KBM-7 (cell line): ENCODE results near the gene ADGRF5.
"Not testable (repeated sequence)": the region's sequence is repeated elsewhere in the genome, so short reads cannot be mapped to it uniquely, and the experiment has no call there.

ENCODE experiments used
- DNase-seq: peaks from one replicate; pipeline ENCODE4 v3.0.0-alpha.2; 2015
- in situ Hi-C: fragments of 300-500 bp; cut with MboI; formaldehyde crosslinking; loops from 2 replicates; pipeline ENCODE4 v1.14.3; 2020; ENCODE audit warnings: low sequenced_read_pairs, low pct_unique_long_range_greater_than_20kb, mixed read lengths

The ADGRF5 gene

GRCh38 chr6:46900266-46900665 lies 21.5 kb downstream of the ADGRF5 start:
- in situ Hi-C loops: no loop called here

GRCh38 chr6:46899659-46900058 lies 22.1 kb downstream of the ADGRF5 start:
- in situ Hi-C loops: no loop called here
- no peak for DNase-seq

More at GRCh38 chr6:46900266-46900665, 21.5 kb downstream of the ADGRF5 start:
- no peak for DNase-seq

GRCh38 chr6:46898006-46898405 lies 23.7 kb downstream of the ADGRF5 start:
- in situ Hi-C loops: no loop called here
- DNase-seq: no peak

DNA sequence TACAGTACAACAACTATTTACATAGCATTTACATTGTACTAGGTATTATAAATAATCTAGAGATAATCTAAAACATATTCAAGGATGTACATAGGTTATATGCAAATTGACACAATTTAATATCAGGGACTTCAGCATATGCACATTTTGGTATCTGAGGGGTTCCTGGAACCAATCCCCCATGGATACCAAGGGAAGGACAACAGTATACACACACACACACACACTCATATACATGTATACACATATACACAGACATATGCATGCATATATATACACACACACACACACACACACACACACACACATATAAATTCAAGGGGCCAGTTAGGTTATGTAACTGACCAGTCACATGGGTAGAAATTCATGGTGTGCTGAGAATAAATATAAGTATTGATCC lies 24.9 kb downstream of the ADGRF5 start:
- in situ Hi-C loops: no loop called here

DNA sequence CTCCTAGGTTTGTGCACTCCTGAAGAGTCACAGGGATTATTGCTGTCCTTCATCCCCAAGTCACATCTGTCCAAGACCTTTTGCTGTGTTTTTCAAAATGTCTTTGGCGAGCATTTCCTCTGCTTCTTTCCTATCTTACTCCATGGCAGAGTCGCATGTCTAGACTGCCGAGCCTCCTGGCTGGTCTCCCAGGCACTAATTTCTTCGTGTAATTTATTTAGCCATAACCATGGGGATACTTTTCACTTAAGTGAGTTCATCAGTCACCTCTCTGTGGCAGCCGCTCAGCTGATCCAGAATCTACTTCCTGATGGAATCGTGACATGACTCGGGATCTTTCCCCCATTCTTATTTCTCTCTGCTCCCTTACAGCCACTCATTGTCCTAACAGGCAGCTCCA lies 25.8 kb downstream of the ADGRF5 start:
- no peak for DNase-seq
- in situ Hi-C loops: no loop called here

More for the DNA sequence above, 24.9 kb downstream of the ADGRF5 start:
- no peak for DNase-seq

DNA sequence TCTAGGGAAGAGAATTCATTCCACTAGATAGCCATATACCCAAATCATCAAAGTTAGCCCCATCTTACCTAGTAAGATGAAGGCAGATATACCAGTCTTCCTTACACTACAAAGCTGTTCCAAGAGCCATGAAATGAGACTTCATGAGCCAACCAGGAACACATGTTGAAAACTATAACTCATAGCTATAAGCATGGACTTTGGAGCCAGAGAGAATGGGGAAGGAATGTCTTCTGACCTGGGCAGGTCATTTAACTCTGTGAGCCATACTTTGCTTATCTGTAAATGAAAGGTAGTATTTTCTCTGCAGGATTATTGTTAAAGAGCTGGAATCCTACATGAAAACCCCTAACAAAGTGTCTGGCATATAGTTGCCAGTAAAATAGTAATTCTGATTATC lies 27.3 kb downstream of the ADGRF5 start:
- no peak for DNase-seq
- in situ Hi-C loops: no loop called here

GRCh38 chr6:46893648-46894047 lies 28.1 kb downstream of the ADGRF5 start:
- in situ Hi-C loops: no loop called here
- DNase-seq: no peak

DNA sequence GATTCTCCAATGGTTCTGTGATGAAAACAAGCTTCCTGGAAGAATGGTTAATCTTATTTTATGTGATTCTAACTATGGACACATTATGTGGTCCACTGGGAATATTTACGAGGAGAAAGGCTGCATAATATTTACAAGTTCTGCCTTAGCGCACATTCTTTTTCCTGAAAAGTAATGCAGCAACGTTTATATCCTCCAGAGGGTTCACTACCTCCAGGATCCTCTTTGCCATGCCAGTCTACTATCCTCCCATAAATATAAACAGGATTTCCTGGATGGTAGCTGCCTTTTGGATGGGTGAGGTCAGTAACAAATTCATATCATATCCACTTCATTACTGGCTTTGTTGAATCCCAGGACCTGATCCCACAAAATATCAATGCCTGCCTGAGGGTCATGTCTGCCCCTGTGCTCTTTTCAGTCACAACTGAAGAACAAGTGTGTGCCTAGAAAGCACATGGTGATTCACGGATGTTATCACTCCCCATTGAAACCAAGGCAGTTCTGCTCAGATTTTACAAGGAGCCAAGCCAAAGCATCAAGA lies 30.4 kb downstream of the ADGRF5 start:
- no peak for DNase-seq
- in situ Hi-C loops: no loop called here

- DNase-seq: no peak
- in situ Hi-C loops: no loop called here
Measured at GRCh38 chr6:46888578-46888977, 33.2 kb downstream of the ADGRF5 start.

DNA sequence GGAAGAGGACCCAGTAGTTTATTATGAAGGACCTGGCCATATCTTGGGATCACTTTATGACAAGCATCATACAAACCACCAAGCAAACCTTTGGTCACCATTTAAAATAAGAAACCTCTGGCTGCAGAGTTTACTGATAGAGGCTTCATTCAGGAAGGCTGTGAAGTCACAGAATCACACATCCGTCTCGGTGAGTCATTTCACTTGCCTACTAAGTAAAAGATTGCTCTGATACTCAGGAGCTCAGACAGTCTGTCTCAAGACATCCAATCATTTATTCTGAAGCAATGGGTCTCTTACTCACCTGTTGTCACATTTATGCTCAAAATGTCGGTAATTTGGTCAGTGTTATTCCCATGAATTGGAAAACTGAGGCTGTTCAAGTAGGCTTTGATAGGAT lies 33.7 kb downstream of the ADGRF5 start:
- in situ Hi-C loops: no loop called here
- DNase-seq: no peak

DNA sequence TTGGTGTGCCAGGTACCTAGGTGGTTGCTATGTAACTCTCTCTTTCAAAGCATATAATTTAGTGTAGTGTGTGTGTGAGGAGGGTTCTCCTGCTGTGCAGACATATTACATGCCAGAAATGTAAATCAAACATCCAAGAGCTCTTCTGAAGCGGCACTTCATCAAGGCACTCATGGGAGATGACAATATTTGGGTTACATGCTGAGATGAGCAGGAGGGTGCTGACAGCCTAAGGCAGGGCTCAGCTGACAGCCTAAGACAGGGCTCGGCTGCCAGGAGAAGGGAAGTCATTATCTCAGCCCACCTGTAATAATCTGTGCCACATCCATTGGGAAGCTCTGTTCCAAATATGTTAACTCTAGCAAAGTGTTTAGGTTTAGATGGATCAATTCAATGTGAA lies 39.1 kb downstream of the ADGRF5 start:
- in situ Hi-C loops: no loop called here
- no peak for DNase-seq

GRCh38 chr6:46879003-46879402 lies 42.7 kb downstream of the ADGRF5 start:
- in situ Hi-C loops: no loop called here
- no peak for DNase-seq

GRCh38 chr6:46876126-46876525 lies 45.6 kb downstream of the ADGRF5 start:
- no peak for DNase-seq
- in situ Hi-C loops: no loop called here

GRCh38 chr6:46867411-46867810 lies 54.3 kb downstream of the ADGRF5 start:
- in situ Hi-C loops: no loop called here
- DNase-seq: no peak

DNA sequence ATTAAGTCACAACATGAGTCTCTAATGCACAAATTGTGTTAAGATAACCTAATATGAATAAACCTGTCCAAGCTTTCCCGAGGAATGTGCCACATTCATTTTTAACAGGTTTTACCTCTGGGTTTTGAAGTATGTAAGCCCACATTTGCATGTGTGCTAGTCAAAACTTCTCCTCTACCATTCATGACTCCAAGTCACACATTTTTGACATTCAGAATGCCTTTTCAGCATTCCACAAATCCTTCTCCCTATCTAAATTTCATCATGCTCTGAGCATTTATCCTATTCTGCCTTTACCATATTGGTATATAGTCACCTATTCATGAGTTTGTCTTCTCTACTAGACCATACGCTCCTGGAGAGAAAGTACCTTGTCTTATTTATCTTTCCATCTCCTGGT lies 56.5 kb downstream of the ADGRF5 start:
- no peak for DNase-seq
- in situ Hi-C loops: no loop called here

- in situ Hi-C loops: no loop called here
Measured at GRCh38 chr6:46863791-46864190, 57.9 kb downstream of the ADGRF5 start.

DNA sequence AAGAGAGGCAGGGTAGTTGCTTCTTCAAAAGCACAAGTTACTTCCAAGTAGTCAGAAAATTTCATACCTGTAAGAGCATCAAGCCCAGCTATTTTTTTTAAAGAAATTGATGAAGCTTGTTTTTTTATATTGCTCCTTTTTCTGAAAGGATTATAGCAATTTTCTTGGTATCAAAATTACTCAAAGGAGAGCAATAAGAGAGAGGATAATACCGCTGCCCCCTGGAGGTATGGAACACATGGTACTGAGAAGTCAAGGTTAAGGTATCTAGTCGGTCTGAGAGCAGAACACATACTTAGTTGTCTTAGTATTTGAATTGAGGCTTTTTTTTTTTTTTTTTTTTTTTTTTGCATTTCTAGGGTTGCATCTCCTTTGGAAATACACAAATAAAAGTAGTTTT lies 59.4 kb downstream of the ADGRF5 start:
- no peak for DNase-seq
- in situ Hi-C loops: no loop called here

More at GRCh38 chr6:46863791-46864190, 57.9 kb downstream of the ADGRF5 start:
- no peak for DNase-seq

DNA sequence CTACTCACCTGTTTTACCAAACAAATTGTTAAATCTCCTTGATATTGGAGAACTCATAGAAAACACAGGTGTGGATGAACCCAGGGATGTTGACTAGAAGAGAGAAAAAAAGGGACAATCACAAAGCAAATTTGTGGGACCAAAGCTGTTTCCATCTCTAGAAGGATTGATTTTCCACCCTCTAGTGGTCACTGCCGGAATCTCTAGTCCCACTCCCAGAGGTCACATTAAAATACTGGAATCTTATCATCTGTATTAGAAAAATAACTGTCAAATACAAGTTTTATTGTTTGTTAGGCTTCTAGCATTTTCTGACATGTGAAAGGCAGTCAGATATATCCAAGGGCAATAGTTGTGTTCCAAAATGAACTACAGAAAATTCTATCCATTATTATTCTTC lies 65.8 kb downstream of the ADGRF5 start:
- in situ Hi-C loops: not testable (repeated sequence)
- peak; percentile 25 for DNase-seq

DNA sequence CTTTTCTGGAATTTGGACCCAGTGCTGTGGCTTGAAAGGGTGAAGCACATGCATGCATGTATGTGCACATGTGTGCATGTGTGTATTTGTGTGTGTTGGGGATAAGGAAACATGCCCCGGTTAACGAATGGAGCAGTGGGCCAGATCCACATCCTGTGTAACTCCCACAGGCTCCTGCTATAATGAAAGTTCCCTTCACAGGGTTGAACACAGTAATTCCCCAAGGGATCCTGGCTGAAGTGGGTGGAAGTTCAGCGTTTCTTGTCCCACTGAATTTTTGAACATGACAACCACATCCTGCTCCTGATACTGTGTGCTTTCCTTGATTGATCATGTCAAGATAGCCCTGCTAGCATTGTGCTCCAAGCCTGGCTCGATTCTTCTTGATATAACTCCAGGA lies 70.2 kb downstream of the ADGRF5 start:
- in situ Hi-C loops: not testable (repeated sequence)

DNA sequence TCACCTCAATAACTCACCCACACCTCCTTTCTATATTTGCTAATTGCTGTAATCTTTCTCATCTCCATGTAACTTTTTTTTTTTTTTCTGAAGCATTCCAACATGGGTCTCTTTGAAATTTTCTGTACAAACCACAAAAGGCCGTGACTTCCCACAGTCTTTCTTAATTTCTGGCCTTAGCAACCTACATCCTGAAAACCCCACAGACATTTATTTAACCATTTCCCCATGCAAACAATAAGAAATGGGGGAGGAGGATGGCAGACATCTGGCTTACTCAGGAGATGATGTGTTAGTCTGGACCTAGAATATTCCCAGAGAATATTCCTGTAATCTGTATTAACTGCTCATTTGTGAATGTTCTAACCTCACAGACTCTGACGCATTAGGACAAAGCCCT lies 70.9 kb downstream of the ADGRF5 start:
- in situ Hi-C loops: no loop called here
- DNase-seq: no peak

More for the DNA sequence above, 70.2 kb downstream of the ADGRF5 start:
- not testable (repeated sequence) for DNase-seq

- in situ Hi-C loops: no loop called here
- DNase-seq: no peak
Measured at GRCh38 chr6:46849361-46849690, 72.4 kb downstream of the ADGRF5 start.
